ENCODE data around the gene TRHDE.

- TF ChIP-seq CTCF (conservative IDR thresholded peaks at IDR 0.05; ENCODE audit: low read depth, low read length) (no peak), EZH2 (IDR thresholded peaks at IDR 0.05; ENCODE audit: borderline replicate concordance, low read depth, low read length, poor library complexity, severe bottlenecking) (no peak)
These were observed 221.2 kb downstream of the TRHDE start for GRCh38 chr12:72493407-72493806.
